H1 (cell line): ENCODE measurements around the gene DNAAF3. TPM values are rescaled to one million over a fixed set of nuclear protein-coding genes. Genes with fewer than 3 reads are reported as not detected.

Experiments used
- ASH2L ChIP-seq: fragments of 200-600, 300-600 bp; sonication (generic); IDR thresholded peaks from one replicate; pipeline ENCODE4 v1.7.1; 2017; ENCODE audit warnings: low read length
- CHD7 ChIP-seq: fragments of 300-600 bp; sonication (generic); IDR thresholded peaks from 2 replicates; pipeline ENCODE4 v1.7.1; 2012; ENCODE audit warnings: low read length, moderate library complexity, mild to moderate bottlenecking, inconsistent platforms; ENCODE audit not compliant: insufficient replicate concordance
- PHF8 ChIP-seq: fragments of 200-600 bp; sonication (generic); conservative IDR thresholded peaks from 2 replicates; pipeline ENCODE4 v1.7.1; 2012; ENCODE audit warnings: low read depth, mild to moderate bottlenecking, inconsistent platforms, low read length, moderate library complexity
- TAF7 ChIP-seq: optimal IDR thresholded peaks from 2 replicates; pipeline ENCODE3; 2011; ENCODE audit warnings: low read depth, mild to moderate bottlenecking, inconsistent platforms, low read length, moderate library complexity, borderline replicate concordance
- TEAD4 ChIP-seq: IDR thresholded peaks from 2 replicates; pipeline ENCODE4 v1.6.1; 2012; ENCODE audit warnings: low read depth, low read length, inconsistent platforms, mixed read lengths
- YY1 ChIP-seq: IDR thresholded peaks from 2 replicates; pipeline ENCODE4 v1.6.1; 2011; ENCODE audit warnings: low read depth, mild to moderate bottlenecking, low read length
- ZNF274 ChIP-seq: IDR thresholded peaks from 2 replicates; pipeline ENCODE4 v1.7.0; 2012; ENCODE audit warnings: low read length, borderline replicate concordance; ENCODE audit errors: extremely low read depth
- polyA plus RNA-seq, 7 experiments: library from polyadenylated mRNA; depleted of rRNA in 3 of 7; stranded (reverse) in 5 of 7; unstranded in 2 of 7; fragments of >200 nt in 5 of 7; fragments of 200-250 nt in 2 of 7; gene quantifications; 1 replicate in 5 of 7; 2 replicates in 1 of 7; 4 replicates in 1 of 7; pipeline versions ENCODE4 v1.2.1 to v1.2.3, GENCODE V29; 2011 to 2013; ENCODE audit warnings: missing spikeins in 2 of 7, mixed read lengths in 2 of 7
- total RNA-seq: library from RNA; stranded (reverse); fragmentation: NEBNext Ultra II Directional; extraction: Animal tissue kit (Norgen Biotek cat#: 25700); gene quantifications from 2 replicates; pipeline ENCODE4 v1.2.1, GENCODE V29; 2021
- TF ChIP-seq, protein P1 (sequence below), 3 experiments: IDR thresholded peaks; 1 replicate in 2 of 3; 2 replicates in 1 of 3; pipeline versions ENCODE4 v1.5.1 to v1.6.1; 2011; ENCODE audit warnings: low read length in 3 of 3, mild to moderate bottlenecking in 3 of 3, inconsistent platforms in 2 of 3, low read depth in 1 of 3, moderate library complexity in 1 of 3; ENCODE audit not compliant: insufficient read depth in 1 of 3; ENCODE audit errors: control extremely low read depth in 1 of 3

Gene DNAAF3
- total and polyA plus RNA-seq, 2 of the 8 experiments (the other 6 are each of a cell fraction or from before 2014, with no cell fraction given) = 5.4 to 8.0 TPM

DNA sequence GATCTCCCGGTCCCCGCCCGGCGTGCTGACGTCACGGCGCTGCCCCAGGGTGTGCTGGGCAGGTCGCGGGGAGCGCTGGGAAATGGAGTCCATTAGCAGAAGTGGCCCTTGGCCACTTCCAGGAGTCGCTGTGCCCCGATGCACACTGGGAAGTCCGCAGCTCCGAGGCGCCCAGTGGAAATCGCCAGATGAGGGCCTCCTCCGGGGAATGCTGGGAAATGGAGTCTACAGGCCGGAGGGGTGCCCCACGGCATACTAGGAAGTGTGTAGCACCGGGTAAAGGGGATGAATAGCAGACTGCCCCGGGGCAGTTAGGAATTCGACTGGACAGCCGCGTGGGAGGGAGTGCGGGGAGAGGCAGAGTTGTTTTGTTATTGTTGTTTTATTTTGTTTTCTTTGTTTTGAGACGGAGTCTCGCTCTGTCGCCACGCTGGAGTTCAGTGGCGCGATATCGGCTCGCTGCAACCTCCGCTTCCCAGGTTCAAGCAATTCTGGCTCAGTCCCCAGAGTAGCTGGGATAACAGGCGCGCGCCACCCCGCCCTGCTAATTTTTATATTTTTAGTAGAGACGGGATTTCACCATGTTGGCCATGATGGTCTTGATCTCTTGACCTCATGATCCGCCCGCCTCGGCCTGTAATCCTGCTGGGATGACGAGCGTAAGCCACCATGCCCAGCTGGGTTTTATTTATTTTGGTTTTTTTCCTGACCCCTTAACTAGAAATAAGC, 48.6 kb downstream of the DNAAF3 start (continued):
- TF ChIP-seq CHD7 (no peak), ASH2L (no peak), YY1 (peak; percentile 75; the same call in 1 of the 2 replicates), PHF8 (no peak; the same call in 1 of the 2 replicates), TAF7 (no peak), ZNF274 (no peak), TEAD4 (no peak)
- TF ChIP-seq, protein P1, sequence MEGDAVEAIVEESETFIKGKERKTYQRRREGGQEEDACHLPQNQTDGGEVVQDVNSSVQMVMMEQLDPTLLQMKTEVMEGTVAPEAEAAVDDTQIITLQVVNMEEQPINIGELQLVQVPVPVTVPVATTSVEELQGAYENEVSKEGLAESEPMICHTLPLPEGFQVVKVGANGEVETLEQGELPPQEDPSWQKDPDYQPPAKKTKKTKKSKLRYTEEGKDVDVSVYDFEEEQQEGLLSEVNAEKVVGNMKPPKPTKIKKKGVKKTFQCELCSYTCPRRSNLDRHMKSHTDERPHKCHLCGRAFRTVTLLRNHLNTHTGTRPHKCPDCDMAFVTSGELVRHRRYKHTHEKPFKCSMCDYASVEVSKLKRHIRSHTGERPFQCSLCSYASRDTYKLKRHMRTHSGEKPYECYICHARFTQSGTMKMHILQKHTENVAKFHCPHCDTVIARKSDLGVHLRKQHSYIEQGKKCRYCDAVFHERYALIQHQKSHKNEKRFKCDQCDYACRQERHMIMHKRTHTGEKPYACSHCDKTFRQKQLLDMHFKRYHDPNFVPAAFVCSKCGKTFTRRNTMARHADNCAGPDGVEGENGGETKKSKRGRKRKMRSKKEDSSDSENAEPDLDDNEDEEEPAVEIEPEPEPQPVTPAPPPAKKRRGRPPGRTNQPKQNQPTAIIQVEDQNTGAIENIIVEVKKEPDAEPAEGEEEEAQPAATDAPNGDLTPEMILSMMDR (IDR thresholded peaks at IDR 0.05; ENCODE audit: control extremely low read depth in 1 of 3, insufficient read depth in 1 of 3, low read depth in 1 of 3, low read length in 3 of 3) = no peak
